Stomach smooth muscle (tissue), 2 donors: ENCODE results near the gene MAP2K7.

Source experiments
- H3K27ac ChIP-seq: one replicate; pipeline ENCODE4 v1.7.0; 2013; ENCODE audit warnings: mild to moderate bottlenecking, low read length, inconsistent platforms
- H3K27me3 ChIP-seq, 2 donors: one replicate each; pipeline ENCODE4 v1.7.0; 2013; ENCODE audit warnings: low read length in 2 of 2; ENCODE audit not compliant: insufficient read depth in 2 of 2, control insufficient read depth in 1 of 2
- H3K36me3 ChIP-seq, 2 donors: one replicate each; pipeline ENCODE4 v1.7.0; 2013; ENCODE audit warnings: low read length in 2 of 2; ENCODE audit not compliant: control insufficient read depth in 2 of 2, insufficient read depth in 2 of 2
- H3K4me1 ChIP-seq: one replicate; pipeline ENCODE4 v1.7.0; 2013; ENCODE audit warnings: low read length; ENCODE audit not compliant: control insufficient read depth, insufficient read depth
- H3K4me3 ChIP-seq, 2 donors: one replicate each; pipeline ENCODE4 v1.7.0; 2013; ENCODE audit warnings: low read length in 2 of 2
- H3K9ac ChIP-seq, 2 donors: one replicate each; pipeline ENCODE4 v1.7.0; 2013; ENCODE audit warnings: low read length in 2 of 2, mild to moderate bottlenecking in 1 of 2
- H3K9me3 ChIP-seq, 2 donors: one replicate each; pipeline ENCODE4 v1.7.0; 2013; ENCODE audit warnings: low read length in 2 of 2; ENCODE audit not compliant: control insufficient read depth in 2 of 2
- donor health status: healthy.
- donor health status: Pancreatic carcinoma.

Gene MAP2K7

DNA sequence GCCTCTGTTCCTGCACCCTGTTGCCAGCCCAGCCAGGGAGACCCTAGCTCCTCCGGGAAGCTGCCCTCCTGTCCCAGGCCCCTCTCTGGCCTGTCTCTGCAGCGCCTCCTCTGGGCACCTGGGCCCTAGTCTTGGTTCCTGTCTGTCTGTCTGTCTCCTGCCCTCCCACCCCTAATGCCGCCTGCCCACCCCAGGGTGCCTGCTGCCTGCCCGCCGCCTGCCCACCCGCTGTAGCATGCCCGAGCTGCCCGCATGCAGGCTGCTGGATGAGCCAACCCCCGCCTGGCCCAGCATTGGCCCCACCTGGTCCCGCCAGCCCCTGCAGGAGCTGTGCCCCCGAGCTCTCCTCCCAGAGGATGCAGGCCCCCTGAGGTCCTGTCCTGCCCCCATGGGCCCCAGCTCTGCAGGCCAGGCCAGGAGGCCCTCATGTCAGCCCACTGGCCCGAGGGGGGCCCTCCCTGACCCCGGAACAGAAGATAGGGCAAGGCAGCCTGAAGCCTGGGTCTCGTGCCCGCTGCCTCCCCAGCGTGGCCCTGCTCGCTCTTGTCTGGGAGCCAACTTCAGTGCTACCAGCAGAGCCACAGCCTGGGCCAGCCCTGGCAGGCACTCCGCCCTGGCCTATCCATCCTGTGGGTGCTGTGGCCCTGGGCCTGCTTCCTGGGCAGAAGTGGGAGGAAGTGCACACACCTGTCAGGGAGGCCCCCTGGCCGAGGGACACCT, 5.2 kb downstream of the MAP2K7 start:
- no peak overlapping the region for H3K4me3 ChIP-seq
- peaks cover 34% of the 10 kb centered on the region for H3K4me1 ChIP-seq
- no peak overlapping the region for H3K27ac ChIP-seq
- H3K27me3 ChIP-seq: no peaks in the 10 kb centered on the region
- no peaks in the 10 kb centered on the region for H3K9me3 ChIP-seq
- H3K9ac ChIP-seq: no peak overlapping the region
- peaks cover 27 to 30% of the 10 kb centered on the region in 2 donors for H3K36me3 ChIP-seq

DNA sequence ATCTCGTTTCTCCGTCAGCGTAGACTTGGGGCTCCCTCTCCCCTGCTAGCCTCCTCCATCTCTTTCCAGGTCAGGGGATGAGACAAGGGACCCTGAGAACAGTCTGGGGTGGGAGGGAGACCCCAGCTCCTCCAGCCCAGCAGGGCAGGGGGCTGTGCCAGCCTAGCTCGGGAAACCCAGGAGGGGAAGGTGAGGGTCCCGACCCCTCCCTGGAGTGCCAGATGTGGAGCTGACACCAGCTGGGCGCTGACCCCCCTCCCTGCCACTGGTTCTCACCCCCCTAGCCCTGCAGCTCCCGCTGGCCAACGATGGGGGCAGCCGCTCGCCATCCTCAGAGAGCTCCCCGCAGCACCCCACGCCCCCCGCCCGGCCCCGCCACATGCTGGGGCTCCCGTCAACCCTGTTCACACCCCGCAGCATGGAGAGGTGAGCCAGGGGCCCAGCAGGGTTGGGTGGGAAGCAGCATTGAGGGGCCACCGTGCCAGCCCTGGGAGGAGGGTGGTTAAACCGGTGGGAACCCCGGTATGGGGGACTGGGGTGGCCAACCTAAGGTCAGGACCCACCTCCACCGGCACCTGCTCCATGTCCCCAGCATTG, 5.9 kb downstream of the MAP2K7 start:
- Histone ChIP-seq H3K9ac (no peak overlapping the region), H3K4me1 (peaks cover 30% of the 10 kb centered on the region), H3K9me3 (no peaks in the 10 kb centered on the region), H3K4me3 (no peak overlapping the region), H3K36me3 (peaks cover 27 to 30% of the 10 kb centered on the region in 2 donors), H3K27me3 (no peaks in the 10 kb centered on the region), H3K27ac (no peak overlapping the region)

DNA sequence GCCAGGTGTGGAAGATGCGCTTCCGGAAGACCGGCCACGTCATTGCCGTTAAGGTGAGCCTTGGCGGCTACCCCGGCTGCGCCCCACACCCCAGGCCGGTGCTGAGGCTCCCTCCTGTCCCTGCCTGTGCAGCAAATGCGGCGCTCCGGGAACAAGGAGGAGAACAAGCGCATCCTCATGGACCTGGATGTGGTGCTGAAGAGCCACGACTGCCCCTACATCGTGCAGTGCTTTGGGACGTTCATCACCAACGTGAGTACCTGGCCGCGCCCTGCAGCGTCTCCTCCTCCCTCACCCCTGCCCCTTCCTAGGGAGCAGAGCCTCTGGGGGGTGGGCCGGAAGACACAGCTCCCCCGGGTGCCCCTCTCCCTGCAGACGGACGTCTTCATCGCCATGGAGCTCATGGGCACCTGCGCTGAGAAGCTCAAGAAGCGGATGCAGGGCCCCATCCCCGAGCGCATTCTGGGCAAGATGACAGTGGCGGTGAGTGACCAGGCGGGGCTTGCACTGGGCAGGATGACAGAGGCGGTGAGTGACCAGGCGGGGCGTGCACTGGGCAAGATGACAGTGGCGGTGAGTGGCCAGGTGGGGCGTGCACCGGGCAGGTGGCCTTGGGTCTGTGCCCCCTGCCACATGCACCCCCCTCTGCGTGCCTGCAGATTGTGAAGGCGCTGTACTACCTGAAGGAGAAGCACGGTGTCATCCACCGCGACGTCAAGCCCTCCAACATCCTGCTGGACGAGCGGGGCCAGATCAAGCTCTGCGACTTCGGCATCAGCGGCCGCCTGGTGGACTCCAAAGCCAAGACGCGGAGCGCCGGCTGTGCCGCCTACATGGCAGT, 6.9 kb downstream of the MAP2K7 start:
- Histone ChIP-seq H3K27me3 (peaks cover 3 to 4% of the 10 kb centered on the region in 2 donors), H3K4me1 (peaks cover 21% of the 10 kb centered on the region), H3K9me3 (no peaks in the 10 kb centered on the region), H3K36me3 (peaks cover 27 to 30% of the 10 kb centered on the region in 2 donors), H3K27ac (no peak overlapping the region), H3K9ac (no peak overlapping the region), H3K4me3 (no peak overlapping the region)

DNA sequence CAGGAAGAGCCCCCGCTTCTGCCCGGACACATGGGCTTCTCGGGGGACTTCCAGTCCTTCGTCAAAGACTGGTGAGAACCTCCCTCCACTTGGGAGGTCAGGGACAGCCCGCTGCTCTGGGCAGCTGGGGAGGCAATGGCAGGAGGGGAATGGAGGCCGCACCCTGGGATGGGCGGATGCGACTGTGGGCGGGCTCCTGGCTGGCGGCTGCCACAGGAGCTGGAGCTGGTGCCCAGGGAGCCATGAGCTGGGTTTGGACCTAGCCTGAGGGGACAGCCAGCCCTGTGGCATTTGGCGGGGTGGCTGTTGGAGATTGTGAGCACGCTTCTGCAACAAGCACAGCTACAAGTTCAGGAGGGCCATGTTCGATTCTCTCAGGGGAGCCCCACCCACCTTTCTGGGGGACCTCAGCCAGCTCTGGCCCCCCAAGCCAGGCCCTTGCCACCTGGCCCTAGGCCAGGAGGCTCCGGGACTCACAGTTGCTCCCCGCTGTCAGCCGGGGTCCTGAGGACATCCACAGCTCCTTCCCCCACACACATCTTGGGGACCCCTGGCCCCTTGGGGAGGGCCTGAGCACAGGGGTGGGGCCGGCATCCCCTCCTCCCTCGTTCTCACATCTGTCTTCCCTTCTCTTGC, 7.9 kb downstream of the MAP2K7 start:
- peaks cover 23 to 28% of the 10 kb centered on the region in 2 donors for H3K36me3 ChIP-seq
- no peak overlapping the region for H3K4me3 ChIP-seq
- H3K27ac ChIP-seq: no peak overlapping the region
- peaks cover 9 to 15% of the 10 kb centered on the region in 2 donors for H3K27me3 ChIP-seq
- H3K9ac ChIP-seq: no peak overlapping the region
- peaks cover 24% of the 10 kb centered on the region for H3K4me1 ChIP-seq
- H3K9me3 ChIP-seq: no peaks in the 10 kb centered on the region

DNA sequence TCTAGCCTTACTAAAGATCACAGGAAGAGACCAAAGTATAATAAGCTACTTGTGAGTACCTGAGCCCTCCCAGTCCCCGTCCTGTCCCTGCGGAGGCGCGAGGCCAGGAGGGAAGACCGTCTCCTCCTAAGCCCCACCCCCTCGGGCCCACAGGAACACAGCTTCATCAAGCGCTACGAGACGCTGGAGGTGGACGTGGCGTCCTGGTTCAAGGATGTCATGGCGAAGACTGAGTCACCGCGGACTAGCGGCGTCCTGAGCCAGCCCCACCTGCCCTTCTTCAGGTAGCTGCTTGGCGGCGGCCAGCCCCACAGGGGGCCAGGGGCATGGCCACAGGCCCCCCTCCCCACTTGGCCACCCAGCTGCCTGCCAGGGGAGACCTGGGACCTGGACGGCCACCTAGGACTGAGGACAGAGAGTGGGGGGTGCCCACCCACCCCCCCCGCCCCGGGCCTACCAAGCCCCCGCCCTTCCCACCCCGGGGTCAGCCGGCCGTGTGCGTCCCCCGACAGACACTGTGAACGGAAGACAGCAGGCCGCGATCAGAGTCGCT, 8.5 kb downstream of the MAP2K7 start:
- H3K4me1 ChIP-seq: peaks cover 28% of the 10 kb centered on the region
- no peak overlapping the region for H3K9ac ChIP-seq
- H3K27me3 ChIP-seq: peaks cover 12 to 21% of the 10 kb centered on the region in 2 donors
- no peak overlapping the region for H3K4me3 ChIP-seq
- H3K27ac ChIP-seq: no peak overlapping the region
- no peaks in the 10 kb centered on the region for H3K9me3 ChIP-seq
- peaks cover 23 to 26% of the 10 kb centered on the region in 2 donors for H3K36me3 ChIP-seq

DNA sequence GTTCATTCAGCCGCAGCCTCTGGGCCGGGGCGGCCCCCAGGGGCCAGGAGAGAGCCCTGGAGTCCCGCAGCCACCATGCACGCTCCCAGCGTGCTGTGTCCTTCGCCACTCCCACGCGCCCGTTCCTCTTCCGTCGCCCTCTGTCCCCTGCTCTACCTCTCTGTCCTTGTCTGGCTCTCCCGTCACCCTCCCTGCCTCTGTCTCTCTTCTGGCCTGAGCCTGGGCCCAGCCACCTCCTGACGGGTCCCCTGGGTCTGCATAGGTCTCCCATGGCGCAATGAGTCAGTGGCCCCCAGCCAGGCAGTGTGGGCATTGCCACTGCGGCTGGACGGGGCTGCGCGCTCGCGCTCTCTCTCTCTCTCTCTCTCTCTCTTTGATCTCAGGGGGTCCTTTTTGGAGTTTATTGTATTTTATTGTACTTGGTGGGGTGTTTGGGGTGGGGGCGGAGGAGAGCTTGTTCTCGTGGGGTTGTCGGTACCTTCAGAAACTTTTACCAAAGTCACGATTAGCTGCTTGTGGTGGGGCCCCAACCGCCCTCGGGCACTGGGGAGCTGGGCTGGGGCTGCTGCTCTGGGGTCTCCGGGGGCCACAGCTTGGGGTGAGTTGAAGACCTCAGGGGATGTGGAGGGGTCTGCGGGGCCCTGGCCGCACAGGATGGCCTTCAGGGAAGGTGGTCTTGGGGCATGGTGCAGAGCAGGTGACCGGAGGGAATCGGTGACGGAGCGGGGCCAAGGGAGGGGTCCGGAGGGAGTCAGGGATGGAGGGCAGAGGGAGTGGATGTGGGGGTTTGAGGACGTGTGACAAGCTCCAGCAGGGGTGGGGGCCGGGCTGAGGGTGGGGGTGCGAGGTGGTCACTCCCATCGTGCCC, 9.3 kb downstream of the MAP2K7 start:
- Histone ChIP-seq H3K9ac (no peak overlapping the region), H3K9me3 (no peaks in the 10 kb centered on the region), H3K27ac (no peak overlapping the region), H3K36me3 (peaks cover 23 to 26% of the 10 kb centered on the region in 2 donors), H3K4me1 (peaks cover 31% of the 10 kb centered on the region), H3K27me3 (peaks cover 14 to 28% of the 10 kb centered on the region in 2 donors), H3K4me3 (no peak overlapping the region)

DNA sequence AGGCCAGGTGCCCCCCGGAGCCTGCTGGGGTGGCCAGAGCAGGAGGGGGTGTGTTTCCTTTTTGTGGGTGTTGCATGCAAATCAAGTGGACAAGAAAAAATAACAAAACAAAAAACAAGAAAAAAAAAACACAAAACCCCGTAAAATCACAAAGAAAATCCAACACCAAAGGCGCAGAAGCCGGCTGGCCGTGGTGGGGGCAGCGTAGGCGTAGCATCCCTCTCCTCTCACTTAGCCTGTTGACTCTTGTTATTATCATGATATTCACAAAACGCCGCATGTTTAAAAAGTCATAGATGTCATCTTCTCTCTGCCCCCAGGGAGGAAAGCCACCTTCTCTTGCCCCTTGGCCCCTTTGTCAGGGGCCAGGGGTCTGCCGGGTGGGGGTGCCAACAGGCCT, 10.0 kb downstream of the MAP2K7 start:
- Histone ChIP-seq H3K9me3 (no peaks in the 10 kb centered on the region), H3K4me1 (peaks cover 27% of the 10 kb centered on the region), H3K36me3 (peaks cover 23 to 26% of the 10 kb centered on the region in 2 donors), H3K4me3 (no peak overlapping the region), H3K27ac (no peak overlapping the region), H3K9ac (no peak overlapping the region), H3K27me3 (peaks cover 17 to 33% of the 10 kb centered on the region in 2 donors)

DNA sequence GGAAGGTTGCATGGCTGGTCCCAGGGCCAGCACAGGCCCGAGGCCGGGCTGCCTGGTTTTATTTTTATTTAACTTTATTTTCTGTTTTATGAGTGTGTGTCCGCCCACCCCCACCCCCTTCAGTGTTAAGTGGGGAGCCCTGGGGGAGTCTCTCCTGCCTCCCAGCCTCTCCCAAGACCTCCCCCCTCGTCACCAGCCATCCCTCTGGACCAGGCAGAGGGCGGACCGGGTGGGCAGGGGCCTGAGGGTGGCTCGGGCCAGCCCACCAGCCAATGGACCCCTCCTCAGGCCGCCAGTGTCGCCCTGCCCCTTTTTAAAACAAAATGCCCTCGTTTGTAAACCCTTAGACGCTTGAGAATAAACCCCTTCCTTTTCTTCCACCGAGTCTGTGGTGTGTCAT, 10.4 kb downstream of the MAP2K7 start:
- peaks cover 20 to 38% of the 10 kb centered on the region in 2 donors for H3K27me3 ChIP-seq
- no peaks in the 10 kb centered on the region for H3K9me3 ChIP-seq
- H3K36me3 ChIP-seq: peaks cover 23 to 26% of the 10 kb centered on the region in 2 donors
- H3K9ac ChIP-seq: no peak overlapping the region
- H3K4me1 ChIP-seq: peaks cover 27% of the 10 kb centered on the region
- no peak overlapping the region for H3K4me3 ChIP-seq
- no peak overlapping the region for H3K27ac ChIP-seq

DNA sequence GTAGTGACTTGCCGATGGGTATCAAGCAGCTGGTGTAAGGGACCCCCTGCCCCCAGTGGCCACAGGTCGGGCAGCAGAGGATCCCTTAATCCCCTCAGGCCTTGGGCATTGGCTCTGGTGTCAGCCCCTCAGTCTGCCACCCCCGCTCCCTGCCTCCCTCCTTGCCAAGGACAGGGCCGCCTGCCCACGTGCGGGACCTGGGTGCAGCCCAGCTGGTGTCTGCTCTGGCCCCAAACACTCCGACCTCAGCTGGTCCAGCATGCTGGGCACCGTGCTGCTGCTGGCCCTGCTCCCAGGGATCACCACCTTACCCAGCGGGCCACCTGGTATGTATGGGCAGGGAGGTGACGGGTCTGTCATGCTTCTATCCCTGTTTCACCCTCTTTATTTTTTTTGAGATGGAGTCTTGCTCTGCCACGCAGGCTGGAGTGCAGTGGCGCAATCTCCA, 10.9 kb downstream of the MAP2K7 start, which contains the start of gene TGFBR3L:
Gene TGFBR3L, plus strand, starts transcription at position 233 of the 448 bp plus-strand sequence.
- Histone ChIP-seq H3K9ac (no peak within 1 kb of the TSS), H3K36me3 (peaks cover 23 to 26% of the 10 kb centered on the region in 2 donors), H3K27me3 (peaks cover 20 to 38% of the 10 kb centered on the region in 2 donors), H3K4me3 (peak within 1 kb of the TSS in 1 of 2 donors; percentile 29), H3K9me3 (no peaks in the 10 kb centered on the region), H3K4me1 (peaks cover 28% of the 10 kb centered on the region), H3K27ac (no peak within 1 kb of the TSS)
